SIG-M5 treated with dmso at 0.1 percent for 504 hours (cell line): Measurements from ENCODE around the gene GFOD2.

Experiments used
- DNase-seq: peaks from one replicate; lab custom pipeline; 2025; ENCODE audit not compliant: unreplicated experiment; lab: John Stamatoyannopoulos, UW

Gene GFOD2

GRCh38 chr16:67647681-67648080 is 71.4 kb downstream of the GFOD2 start:
- DNase-seq = no peak

DNA sequence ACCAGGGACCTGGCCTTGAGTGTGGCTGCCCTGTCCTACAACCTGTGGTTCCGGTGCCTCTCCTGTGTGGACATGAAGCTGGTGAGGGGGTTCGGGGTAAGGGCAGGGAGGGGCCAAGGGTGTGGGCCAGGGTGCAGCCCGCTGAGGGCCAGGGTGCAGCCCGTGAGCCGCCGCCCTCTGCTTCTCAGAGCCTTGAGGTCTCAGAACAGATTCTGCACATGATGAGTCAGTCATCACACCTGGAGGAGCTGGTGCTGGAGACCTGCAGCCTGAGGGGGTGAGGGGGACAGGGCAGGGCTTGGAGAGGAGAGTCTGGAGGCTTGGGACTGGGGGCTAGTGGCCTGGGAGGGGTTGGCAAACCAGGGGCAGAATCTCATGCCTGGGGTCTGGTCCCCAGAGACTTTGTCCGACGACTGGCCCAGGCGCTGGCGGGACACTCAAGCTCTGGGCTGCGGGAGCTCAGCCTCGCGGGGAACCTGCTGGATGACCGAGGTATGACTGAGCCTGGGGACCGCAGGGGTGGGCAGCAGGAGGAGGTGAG is 71.9 kb downstream of the GFOD2 start:
- no peak for DNase-seq

GRCh38 chr16:67645397-67646121 is 73.6 kb downstream of the GFOD2 start:
- no peak for DNase-seq

GRCh38 chr16:67644038-67644437 is 75.1 kb downstream of the GFOD2 start:
- DNase-seq = no peak

- DNase-seq = no peak
These were observed 77.1 kb downstream of the GFOD2 start for GRCh38 chr16:67641779-67642708.

DNA sequence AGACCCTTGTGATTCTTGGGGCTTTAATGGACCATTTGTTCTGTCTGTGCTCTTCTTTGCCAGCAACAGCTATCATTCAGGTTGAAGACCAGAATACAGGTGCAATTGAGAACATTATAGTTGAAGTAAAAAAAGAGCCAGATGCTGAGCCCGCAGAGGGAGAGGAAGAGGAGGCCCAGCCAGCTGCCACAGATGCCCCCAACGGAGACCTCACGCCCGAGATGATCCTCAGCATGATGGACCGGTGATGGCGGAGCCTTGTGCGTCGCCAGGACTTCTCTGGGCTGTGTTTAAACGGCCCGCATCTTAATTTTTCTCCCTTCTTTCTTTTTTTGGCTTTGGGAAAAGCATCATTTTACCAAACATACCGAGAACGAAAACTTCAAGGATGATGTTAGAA is 81.5 kb downstream of the GFOD2 start:
- no peak for DNase-seq

- DNase-seq = no peak
These were observed 82.4 kb downstream of the GFOD2 start for GRCh38 chr16:67636713-67637112.

DNA sequence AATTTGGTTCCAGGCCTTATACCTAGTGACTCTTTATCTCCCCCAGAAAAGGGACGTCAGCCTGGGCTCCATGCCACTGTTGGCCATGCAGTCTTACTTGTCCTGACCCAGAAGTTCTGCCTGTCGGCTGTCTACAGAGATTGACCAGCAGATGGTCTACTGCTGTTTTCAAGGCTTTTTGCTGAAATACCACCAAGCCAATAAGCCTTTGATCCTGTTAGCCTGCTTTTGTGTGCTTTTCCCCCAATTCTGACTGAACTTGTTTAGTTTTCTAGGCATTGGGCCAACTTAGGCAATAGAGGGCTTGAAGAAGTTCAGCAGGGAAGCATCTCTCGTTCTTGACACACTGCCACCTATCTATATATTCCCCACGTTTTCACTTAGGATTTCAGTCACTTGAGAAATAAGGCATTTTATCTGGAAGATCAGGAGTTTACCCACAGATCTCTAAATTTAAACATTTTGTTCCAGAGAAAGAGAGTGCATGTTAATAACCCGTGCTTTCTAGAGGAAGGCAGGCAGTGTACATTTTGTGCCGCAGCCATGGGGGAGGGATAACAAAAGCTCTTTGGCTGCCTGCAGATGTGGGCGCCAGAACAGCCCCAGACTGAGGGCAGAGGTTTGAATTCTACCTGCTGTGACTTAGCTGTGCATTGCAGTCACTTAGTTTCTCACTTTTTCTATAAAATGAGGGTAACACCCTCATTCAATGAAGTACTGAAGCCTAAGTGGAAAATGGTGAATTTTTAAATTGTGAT is 86.5 kb downstream of the GFOD2 start:
- no peak for DNase-seq

GRCh38 chr16:67628216-67628615 is 90.9 kb downstream of the GFOD2 start:
- no peak for DNase-seq
